ENCODE measurements around the gene TMEM132D. TPM values are rescaled to one million over a fixed set of nuclear protein-coding genes. Genes with fewer than 3 reads are reported as not detected.

Gene TMEM132D
- polyA plus RNA-seq, 1 donor from 2014 or later = 1.3 TPM

- H3K4me3 ChIP-seq (ENCODE audit: low read length) = no peak overlapping the region
Measured at GRCh38 chr12:129570796-129571400, 332.9 kb downstream of the TMEM132D start.

GRCh38 chr12:129566800-129567199 is 337.0 kb downstream of the TMEM132D start:
- no peak overlapping the region for H3K9ac ChIP-seq (ENCODE audit: low read length)
- no peaks in the 10 kb centered on the region for H3F3A ChIP-seq (ENCODE audit: insufficient read depth, low read length, poor library complexity, severe bottlenecking)
- H4K20me1 ChIP-seq (ENCODE audit: insufficient read depth) = no peaks in the 10 kb centered on the region
- H3K9me3 ChIP-seq (ENCODE audit: low read length) = no peaks in the 10 kb centered on the region
- H3K36me3 ChIP-seq (ENCODE audit: insufficient read depth, low read length) = no peaks in the 10 kb centered on the region
- H3K27me3 ChIP-seq (ENCODE audit: insufficient read depth, low read depth, low read length) = no peaks in the 10 kb centered on the region
- no peak overlapping the region for H3K4me3 ChIP-seq (ENCODE audit: low read length)
- H3K79me2 ChIP-seq (replicated peaks; ENCODE audit: insufficient read depth, low read length) = no peaks in the 10 kb centered on the region
- H3K4me2 ChIP-seq (ENCODE audit: low read length) = no peak overlapping the region
- no peak overlapping the region for H2AFZ ChIP-seq (ENCODE audit: low read depth, low read length)
- no peaks in the 10 kb centered on the region for H3K9me2 ChIP-seq (ENCODE audit: insufficient read depth, low read length)
- no peak overlapping the region for H3K27ac ChIP-seq (ENCODE audit: low read length)
- TF ChIP-seq, protein P1, sequence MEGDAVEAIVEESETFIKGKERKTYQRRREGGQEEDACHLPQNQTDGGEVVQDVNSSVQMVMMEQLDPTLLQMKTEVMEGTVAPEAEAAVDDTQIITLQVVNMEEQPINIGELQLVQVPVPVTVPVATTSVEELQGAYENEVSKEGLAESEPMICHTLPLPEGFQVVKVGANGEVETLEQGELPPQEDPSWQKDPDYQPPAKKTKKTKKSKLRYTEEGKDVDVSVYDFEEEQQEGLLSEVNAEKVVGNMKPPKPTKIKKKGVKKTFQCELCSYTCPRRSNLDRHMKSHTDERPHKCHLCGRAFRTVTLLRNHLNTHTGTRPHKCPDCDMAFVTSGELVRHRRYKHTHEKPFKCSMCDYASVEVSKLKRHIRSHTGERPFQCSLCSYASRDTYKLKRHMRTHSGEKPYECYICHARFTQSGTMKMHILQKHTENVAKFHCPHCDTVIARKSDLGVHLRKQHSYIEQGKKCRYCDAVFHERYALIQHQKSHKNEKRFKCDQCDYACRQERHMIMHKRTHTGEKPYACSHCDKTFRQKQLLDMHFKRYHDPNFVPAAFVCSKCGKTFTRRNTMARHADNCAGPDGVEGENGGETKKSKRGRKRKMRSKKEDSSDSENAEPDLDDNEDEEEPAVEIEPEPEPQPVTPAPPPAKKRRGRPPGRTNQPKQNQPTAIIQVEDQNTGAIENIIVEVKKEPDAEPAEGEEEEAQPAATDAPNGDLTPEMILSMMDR (IDR thresholded peaks at IDR 0.05; ENCODE audit: poor library complexity, severe bottlenecking) = no peak
- TF ChIP-seq POLR2AphosphoS5 (IDR thresholded peaks at IDR 0.05) = no peak
- TF ChIP-seq EP300 (conservative IDR thresholded peaks at IDR 0.05; ENCODE audit: poor library complexity, severe bottlenecking) = no peak
- TF ChIP-seq EZH2 (IDR thresholded peaks at IDR 0.05; ENCODE audit: borderline replicate concordance, insufficient read depth, low read length, poor library complexity, severe bottlenecking) = no peak
- TF ChIP-seq MXI1 (conservative IDR thresholded peaks at IDR 0.05; ENCODE audit: poor library complexity, severe bottlenecking) = no peak
- no peak for TF ChIP-seq TAF1 (IDR thresholded peaks at IDR 0.05; ENCODE audit: low read depth)
- TF ChIP-seq REST (IDR thresholded peaks at IDR 0.05; ENCODE audit: borderline replicate concordance) = no peak

More at GRCh38 chr12:129570796-129571400, 332.9 kb downstream of the TMEM132D start:
- TF ChIP-seq SMC3 (conservative IDR thresholded peaks at IDR 0.05; ENCODE audit: poor library complexity) (no peak), EP300 (conservative IDR thresholded peaks at IDR 0.05; ENCODE audit: poor library complexity, severe bottlenecking) (no peak), MXI1 (conservative IDR thresholded peaks at IDR 0.05; ENCODE audit: poor library complexity, severe bottlenecking) (no peak), POLR2AphosphoS5 (IDR thresholded peaks at IDR 0.05) (no peak), RAD21 (conservative IDR thresholded peaks at IDR 0.05) (no peak), REST (IDR thresholded peaks at IDR 0.05; ENCODE audit: borderline replicate concordance) (no peak), EZH2 (IDR thresholded peaks at IDR 0.05; ENCODE audit: borderline replicate concordance, insufficient read depth, low read length, poor library complexity, severe bottlenecking) (no peak), TAF1 (IDR thresholded peaks at IDR 0.05; ENCODE audit: low read depth) (no peak)
- TF ChIP-seq, protein P1 (IDR thresholded peaks at IDR 0.05; ENCODE audit: poor library complexity, severe bottlenecking) = no peak
- H2AFZ ChIP-seq (ENCODE audit: low read depth, low read length) = no peak overlapping the region
- H3K9ac ChIP-seq (ENCODE audit: low read length) = no peak overlapping the region
- H3K79me2 ChIP-seq (replicated peaks; ENCODE audit: insufficient read depth, low read length) = no peaks in the 10 kb centered on the region
- H3K9me3 ChIP-seq (ENCODE audit: low read length) = no peaks in the 10 kb centered on the region
- no peak overlapping the region for H3K27ac ChIP-seq (ENCODE audit: low read length)
- H4K20me1 ChIP-seq (ENCODE audit: insufficient read depth) = no peaks in the 10 kb centered on the region
- H3K4me2 ChIP-seq (ENCODE audit: low read length) = no peak overlapping the region
- H3K27me3 ChIP-seq (ENCODE audit: insufficient read depth, low read depth, low read length) = no peaks in the 10 kb centered on the region
- H3K9me2 ChIP-seq (ENCODE audit: insufficient read depth, low read length) = no peaks in the 10 kb centered on the region
- H3K36me3 ChIP-seq (ENCODE audit: insufficient read depth, low read length) = no peaks in the 10 kb centered on the region
- H3F3A ChIP-seq (ENCODE audit: insufficient read depth, low read length, poor library complexity, severe bottlenecking) = no peaks in the 10 kb centered on the region

Measured in neural cell (in vitro differentiated cells).